ENCODE data around the gene PLLP. TPM values are rescaled to one million over a fixed set of nuclear protein-coding genes. Genes with fewer than 3 reads are reported as not detected.

PLLP gene
- polyA plus RNA-seq, 3 donors = 0.52 to 1.2 (median 0.97) TPM

GRCh38 chr16:57264950-57265371 is 19.5 kb downstream of the PLLP start:
- no peak overlapping the region for H3K4me2 ChIP-seq (replicated peaks; ENCODE audit: extremely low read depth, low read length, poor library complexity, severe bottlenecking)
- WGBS (ENCODE audit: insufficient coverage) = 96% methylated on average over 4 of the region's 11 CpGs
- DNase-seq = no peak
- Mint-ChIP-seq H3K9me3 (peaks cover 0 to 2% (median 0%) of the 10 kb centered on the region in 7 donors), H3K27ac (no peak overlapping the region), H3K36me3 (no peaks in the 10 kb centered on the region), H3K4me1 (peaks cover 13% of the 10 kb centered on the region), H3K27me3 (ENCODE audit: low read depth in 3 of 3) (peaks cover 0 to 3% (median 1%) of the 10 kb centered on the region in 3 donors), H3K4me3 (no peak overlapping the region)
- H3K27me3 ChIP-seq (ENCODE audit: control insufficient read depth in 2 of 2, insufficient read depth in 2 of 2, low read length in 2 of 2) = no peaks in the 10 kb centered on the region
- H3K36me3 ChIP-seq (replicated peaks in 1 of 2; ENCODE audit: control insufficient read depth in 1 of 2, insufficient read depth in 2 of 2, low read length in 2 of 2) = no peaks in the 10 kb centered on the region
- H4K20me1 ChIP-seq (ENCODE audit: insufficient read depth, low read length) = no peaks in the 10 kb centered on the region
- no peaks in the 10 kb centered on the region for H3K79me2 ChIP-seq (ENCODE audit: insufficient read depth, low read length)
- no peak overlapping the region for H3K9ac ChIP-seq (ENCODE audit: insufficient read depth, low read length, poor library complexity, severe bottlenecking)
- H3K27ac ChIP-seq (ENCODE audit: low read depth in 1 of 2, low read length in 2 of 2) = no peak overlapping the region
- H3K4me1 ChIP-seq (ENCODE audit: control insufficient read depth in 1 of 2, insufficient read depth in 2 of 2, low read length in 2 of 2) = peaks cover 5 to 8% of the 10 kb centered on the region in 2 donors
- H3K9me3 ChIP-seq (replicated peaks in 1 of 2; ENCODE audit: control insufficient read depth in 1 of 2, insufficient read depth in 1 of 2, low read length in 2 of 2) = no peaks in the 10 kb centered on the region
- H3K4me3 ChIP-seq (replicated peaks in 1 of 3; ENCODE audit: low read depth in 2 of 3, low read length in 3 of 3) = no peak overlapping the region
- TF ChIP-seq CTCF (IDR thresholded peaks at IDR 0.05) = no peak
- intact Hi-C loops (cut with micrococcal nuclease) = no loop called here
- H2AFZ ChIP-seq (ENCODE audit: insufficient read depth, low read depth, low read length, poor library complexity, severe bottlenecking) = no peak overlapping the region

- WGBS (ENCODE audit: insufficient coverage) = 88% methylated on average over 4 of the region's 8 CpGs
- no peaks in the 10 kb centered on the region for H3K27me3 ChIP-seq (ENCODE audit: control insufficient read depth in 2 of 2, insufficient read depth in 2 of 2, low read length in 2 of 2)
- no peak overlapping the region for H3K4me3 ChIP-seq (replicated peaks in 1 of 3; ENCODE audit: low read depth in 2 of 3, low read length in 3 of 3)
- peak overlapping the region in 1 of 7 donors; percentile 30 for H3K27ac Mint-ChIP-seq
- H3K9me3 ChIP-seq (replicated peaks in 1 of 2; ENCODE audit: control insufficient read depth in 1 of 2, insufficient read depth in 1 of 2, low read length in 2 of 2) = no peaks in the 10 kb centered on the region
- H3K36me3 Mint-ChIP-seq = no peaks in the 10 kb centered on the region
- H3K36me3 ChIP-seq (replicated peaks in 1 of 2; ENCODE audit: control insufficient read depth in 1 of 2, insufficient read depth in 2 of 2, low read length in 2 of 2) = no peaks in the 10 kb centered on the region
- H4K20me1 ChIP-seq (ENCODE audit: insufficient read depth, low read length) = no peaks in the 10 kb centered on the region
- H3K9ac ChIP-seq (ENCODE audit: insufficient read depth, low read length, poor library complexity, severe bottlenecking) = no peak overlapping the region
- peak in 1 of 3 donors; percentile 18 for DNase-seq
- no peak overlapping the region for H3K4me3 Mint-ChIP-seq
- H3K27ac ChIP-seq (ENCODE audit: low read depth in 1 of 2, low read length in 2 of 2) = no peak overlapping the region
- H3K79me2 ChIP-seq (ENCODE audit: insufficient read depth, low read length) = no peaks in the 10 kb centered on the region
- H3K9me3 Mint-ChIP-seq = peaks cover 0 to 2% (median 0%) of the 10 kb centered on the region in 7 donors
- peaks cover 0 to 5% (median 2%) of the 10 kb centered on the region in 3 donors for H3K27me3 Mint-ChIP-seq (ENCODE audit: low read depth in 3 of 3)
- intact Hi-C loops (cut with micrococcal nuclease) = no loop called here
- H2AFZ ChIP-seq (ENCODE audit: insufficient read depth, low read depth, low read length, poor library complexity, severe bottlenecking) = peak overlapping the region; percentile 17
- H3K4me1 ChIP-seq (ENCODE audit: control insufficient read depth in 1 of 2, insufficient read depth in 2 of 2, low read length in 2 of 2) = peaks cover 5 to 8% of the 10 kb centered on the region in 2 donors
- no peak overlapping the region for H3K4me2 ChIP-seq (replicated peaks; ENCODE audit: extremely low read depth, low read length, poor library complexity, severe bottlenecking)
- peaks cover 13% of the 10 kb centered on the region for H3K4me1 Mint-ChIP-seq
- TF ChIP-seq CTCF (IDR thresholded peaks at IDR 0.05) = no peak
Observed at GRCh38 chr16:57264381-57264780, 20.1 kb downstream of the PLLP start.

Measured in CD14-positive monocyte (primary cell).